ENCODE data around the gene TEX38.
A peak's percentile ranks its signal among the peaks of the same experiment; 100 is the strongest.
"Not testable (repeated sequence)": the region's sequence is repeated elsewhere in the genome, so short reads cannot be mapped to it uniquely, and the experiment has no call there.

Gene TEX38

DNA sequence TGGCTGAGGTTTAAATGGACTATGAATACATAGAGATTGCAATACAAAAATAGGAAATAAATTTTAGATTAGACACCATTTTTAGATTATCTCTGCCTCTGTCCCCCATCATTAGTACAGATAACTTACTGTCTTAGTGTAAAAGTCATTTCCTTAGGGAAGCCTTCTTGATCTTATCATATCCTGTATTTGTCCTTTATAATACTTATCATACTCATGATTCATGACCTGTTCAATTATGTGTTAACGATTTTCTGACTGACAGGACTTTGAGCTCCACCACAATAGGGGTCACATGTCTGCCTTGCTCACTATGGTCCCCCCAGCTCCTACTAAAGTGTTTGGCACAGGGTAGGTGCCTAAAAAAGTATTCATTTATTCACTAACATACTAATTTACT is 14.6 kb downstream of the TEX38 start:
- DNase-seq (ENCODE audit: insufficient read length, low spot score): no peak

DNA sequence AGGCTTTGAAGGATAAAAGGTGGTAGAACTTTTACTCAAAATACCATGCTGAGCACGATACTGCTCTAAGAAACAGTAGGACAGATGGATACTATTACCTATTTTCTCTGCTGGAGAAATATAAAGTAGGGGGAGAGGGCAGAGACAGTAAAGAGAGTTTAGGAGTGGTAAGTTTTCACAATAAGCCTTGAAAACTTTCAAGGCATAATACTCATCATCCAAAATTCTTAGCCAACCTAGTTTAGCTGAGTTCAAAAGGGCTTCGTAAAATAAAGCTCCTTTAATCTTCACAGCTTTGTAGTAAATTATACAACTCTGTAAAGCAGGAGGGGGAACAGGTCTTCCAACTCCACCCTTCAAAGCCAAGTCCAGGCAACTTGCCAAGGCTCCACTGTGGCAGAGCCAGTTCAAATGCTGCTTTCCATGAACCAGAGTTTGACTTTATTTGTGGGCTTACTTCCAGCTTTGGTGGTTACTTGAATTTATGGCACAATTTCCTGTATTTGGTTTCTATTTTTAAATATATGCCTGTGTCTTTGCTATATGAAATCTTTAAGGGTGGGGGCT is 15.5 kb downstream of the TEX38 start:
- no peak for FAIRE-seq

More for the DNA sequence above, 14.6 kb downstream of the TEX38 start:
- FAIRE-seq: no peak

DNA sequence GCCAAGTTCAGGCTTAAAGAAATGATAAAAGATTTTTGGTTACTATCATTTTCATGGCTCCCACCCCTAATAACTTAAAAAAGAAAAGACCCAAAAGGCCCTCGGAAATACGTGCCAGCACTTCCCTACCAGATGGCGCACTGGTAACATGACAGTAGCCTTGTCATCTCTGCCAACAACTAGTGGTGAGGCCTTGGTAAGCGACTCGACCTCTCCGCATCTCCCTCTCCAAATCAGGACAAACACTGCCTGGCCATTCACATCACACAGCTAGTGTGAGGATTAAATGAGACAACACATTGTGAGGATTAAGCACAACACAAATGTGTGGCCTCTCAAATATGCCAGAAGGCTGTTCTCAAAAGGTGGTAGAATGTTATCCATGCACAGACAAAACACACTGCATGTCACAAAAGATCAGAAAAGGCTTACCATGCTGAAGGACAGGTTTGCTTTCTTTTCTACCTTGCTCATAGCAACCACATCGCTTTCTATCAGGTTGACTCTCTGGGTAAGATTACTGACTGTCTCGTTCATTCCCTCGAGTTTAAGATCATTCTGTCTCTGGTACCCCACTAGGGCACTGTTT is 16.4 kb downstream of the TEX38 start:
- no peak for DNase-seq (ENCODE audit: insufficient read length, low spot score)
- FAIRE-seq: no peak

More for the DNA sequence above, 15.5 kb downstream of the TEX38 start:
- no peak for DNase-seq (ENCODE audit: insufficient read length, low spot score)

DNA sequence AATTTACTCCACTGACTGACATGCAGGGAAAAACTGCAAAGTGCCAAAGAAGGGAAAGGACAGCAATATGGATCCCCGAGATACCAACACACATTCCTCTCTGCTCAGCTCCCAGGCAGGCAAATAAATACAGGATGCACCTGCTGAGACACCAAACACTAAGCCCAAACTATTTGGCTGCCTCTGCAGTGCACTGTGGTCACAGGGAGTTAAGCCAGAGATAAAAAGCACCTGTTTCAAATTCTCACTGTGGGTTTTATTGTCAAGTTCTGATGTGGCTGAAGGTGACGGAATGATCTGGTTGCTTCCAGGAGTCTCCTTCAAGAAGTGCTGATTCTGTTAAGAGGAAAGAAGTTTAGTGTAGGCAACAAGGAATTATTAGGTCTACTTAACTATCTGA is 17.7 kb downstream of the TEX38 start:
- FAIRE-seq: no peak
- DNase-seq (ENCODE audit: insufficient read length, low spot score): no peak

DNA sequence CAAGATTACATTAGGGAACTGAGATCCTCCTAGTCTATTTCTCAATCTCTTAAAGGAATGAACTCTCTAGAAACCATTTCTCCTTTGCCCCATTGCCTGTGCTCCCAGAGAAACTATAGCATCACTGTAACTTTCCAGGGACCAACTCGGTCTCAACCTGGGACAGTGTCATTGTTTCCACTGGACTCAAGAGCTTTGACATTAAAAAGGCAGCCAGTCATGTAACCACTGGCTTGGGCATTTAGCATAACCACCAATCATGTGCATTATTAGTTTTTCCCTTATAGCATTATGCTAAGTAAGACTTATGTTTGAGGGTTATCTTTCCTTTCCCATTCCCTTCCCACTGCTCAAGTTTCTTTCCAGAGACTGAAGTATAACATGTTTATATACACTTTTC is 18.2 kb downstream of the TEX38 start:
- no peak for DNase-seq (ENCODE audit: insufficient read length, low spot score)
- FAIRE-seq: no peak

DNA sequence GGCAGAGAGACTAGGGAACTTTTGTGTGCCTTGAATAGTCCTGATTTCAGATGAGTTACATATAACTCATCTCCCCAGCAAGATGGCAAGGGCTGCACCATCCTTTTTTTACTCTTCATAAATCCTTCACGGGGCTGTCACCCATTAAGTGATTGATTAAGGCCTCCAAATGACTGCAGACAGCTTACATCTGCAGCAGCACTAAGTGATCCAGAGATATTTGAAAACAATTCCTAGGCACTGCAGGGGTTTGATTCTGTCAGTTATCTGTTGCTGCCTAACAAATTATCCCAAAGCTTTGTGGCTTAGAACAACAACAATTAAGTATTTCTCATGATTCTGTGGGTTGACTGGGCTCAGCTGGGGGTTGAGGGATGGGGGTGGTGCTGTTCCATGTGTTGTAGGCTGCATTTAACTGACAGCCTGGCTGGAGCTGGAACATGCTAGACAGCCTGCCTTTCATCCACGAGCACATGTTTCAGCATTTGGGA is 19.3 kb downstream of the TEX38 start:
- DNase-seq (ENCODE audit: insufficient read length, low spot score): no peak
- no peak for FAIRE-seq

DNA sequence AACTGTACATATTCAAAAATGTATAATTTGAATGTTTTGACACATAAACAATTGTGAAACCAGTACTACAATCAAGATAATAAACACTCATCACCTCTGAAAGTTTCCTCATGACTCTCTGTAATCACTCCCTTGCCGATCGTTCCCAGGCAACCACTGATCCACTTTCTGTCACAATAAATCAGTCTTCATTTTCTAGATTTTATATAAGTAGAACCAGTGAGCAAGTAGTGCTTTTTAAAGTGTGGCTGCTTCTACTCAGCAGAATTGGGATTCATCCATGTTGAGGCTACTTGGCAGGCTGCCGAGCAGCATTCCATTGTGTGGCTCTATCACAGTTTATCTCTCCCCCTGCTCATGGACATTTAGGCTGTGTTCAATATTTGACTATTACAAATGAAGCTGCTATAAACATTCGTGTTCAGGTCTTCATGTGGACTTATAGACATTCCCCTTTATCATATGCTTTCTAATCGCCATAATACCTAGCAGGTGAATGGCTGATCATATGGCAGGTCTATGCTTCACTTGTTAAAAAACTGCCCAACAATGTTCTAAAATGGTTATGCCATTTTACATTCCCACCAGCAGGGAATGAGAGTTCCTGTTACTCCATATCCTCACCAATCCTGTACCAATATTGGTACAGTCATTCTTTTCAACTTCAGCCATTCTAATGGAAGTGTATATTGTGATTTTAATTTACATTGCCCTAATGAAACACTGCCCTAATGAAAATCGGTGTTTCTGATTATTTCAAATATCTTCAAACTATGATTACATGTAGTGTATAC is 20.5 kb downstream of the TEX38 start:
- FAIRE-seq (no peak), DNase-seq (ENCODE audit: insufficient read length, low spot score) (no peak)

DNA sequence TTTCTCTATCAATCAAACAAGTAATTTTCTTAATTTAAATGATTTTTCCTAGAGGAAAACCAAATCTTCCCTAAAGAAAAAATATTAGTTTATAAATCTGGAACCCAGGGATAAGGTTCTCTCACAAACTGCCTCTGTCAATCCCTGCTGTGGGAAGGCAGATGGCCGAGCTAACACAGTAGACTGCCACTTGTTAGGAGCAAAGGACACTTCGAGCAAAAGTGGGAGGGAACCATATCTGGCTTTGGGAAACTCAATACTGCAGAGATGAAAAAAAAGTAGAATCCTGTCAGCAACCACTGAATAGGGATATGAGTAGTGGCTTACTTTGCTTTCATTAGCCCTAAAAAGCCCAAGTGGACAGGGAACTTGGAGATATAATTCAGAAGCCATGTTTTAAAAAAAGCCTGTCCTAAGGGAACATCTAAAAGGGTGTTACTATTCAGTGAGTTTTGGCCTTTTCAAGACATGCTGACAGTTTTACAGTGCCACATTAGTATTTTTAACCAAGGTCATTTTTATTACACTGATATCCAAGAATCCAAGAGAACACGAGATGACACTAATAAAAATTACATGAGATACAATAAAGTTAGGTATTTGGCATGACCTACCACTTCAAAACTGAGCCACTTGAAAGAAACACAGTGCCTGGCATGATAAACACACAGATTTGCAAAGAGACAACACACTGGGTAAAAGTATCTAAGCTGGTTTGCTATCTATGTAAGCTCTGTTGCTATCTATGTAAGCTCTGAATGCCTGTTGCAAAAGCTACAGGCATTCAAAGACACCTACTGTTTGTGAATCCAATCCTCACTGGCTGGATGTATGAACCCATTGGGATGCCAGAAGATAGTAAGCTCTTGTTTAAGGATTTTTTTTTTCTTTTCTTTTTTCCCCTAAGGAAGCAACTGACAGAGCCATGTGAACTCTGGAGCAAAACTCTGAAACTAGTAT is 21.4 kb downstream of the TEX38 start:
- DNase-seq (ENCODE audit: insufficient read length, low spot score) (no peak), FAIRE-seq (no peak)

DNA sequence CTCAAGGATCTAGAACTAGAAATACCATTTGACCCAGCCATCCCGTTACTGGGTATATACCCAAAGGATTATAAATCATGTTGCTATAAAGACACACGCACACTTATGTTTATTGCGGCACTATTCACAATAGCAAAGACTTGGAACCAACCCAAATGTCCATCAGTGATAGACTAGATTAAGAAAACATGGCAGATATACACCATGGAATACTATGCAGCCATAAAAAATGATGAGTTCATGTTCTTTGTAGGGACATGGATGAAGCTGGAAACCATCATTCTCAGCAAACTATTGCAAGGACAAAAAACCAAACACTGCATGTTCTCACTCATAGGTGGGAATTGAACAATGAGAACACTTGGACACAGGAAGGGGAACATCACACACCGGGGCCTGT is 23.0 kb downstream of the TEX38 start:
- not testable (repeated sequence) for DNase-seq (ENCODE audit: insufficient read length, low spot score); FAIRE-seq

DNA sequence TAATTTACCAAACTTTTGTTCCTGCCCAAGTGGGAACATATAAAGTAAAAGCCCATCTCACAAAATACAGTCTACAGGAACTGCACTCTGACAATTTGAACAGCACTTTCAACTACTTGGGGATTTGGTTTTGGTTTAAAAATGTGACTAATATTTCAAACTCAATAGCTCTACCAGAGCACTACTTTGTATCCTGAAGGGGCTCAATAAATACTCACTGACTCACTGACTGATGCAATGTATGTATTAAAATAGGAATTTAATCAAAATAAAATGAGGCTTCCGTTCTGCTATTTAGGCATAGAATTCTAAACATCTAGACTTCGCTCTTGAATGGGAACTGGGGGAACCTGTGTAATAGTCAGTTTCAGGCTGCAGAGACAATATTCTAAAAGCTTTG is 25.4 kb downstream of the TEX38 start:
- FAIRE-seq (no peak), DNase-seq (ENCODE audit: insufficient read length, low spot score) (no peak)

DNA sequence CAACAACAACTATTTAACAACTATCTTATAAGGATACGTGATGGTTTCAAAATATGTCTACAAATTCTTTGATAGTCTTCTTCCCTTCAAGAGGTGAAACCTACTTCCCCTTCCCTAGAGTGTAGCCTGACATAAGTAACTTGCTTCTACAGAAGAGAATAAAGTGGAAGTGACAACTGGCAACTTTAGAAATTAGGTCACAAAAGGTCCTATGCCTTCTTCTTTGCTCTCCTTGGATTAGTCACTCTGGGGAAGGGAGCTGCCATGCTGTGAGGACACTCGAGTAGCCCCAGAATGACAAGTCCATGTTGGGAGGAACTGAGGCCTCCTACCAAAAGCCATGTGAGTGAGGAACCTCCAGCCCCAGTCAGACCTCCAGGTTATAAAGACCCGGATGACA is 28.0 kb downstream of the TEX38 start:
- FAIRE-seq (no peak), DNase-seq (ENCODE audit: insufficient read length, low spot score) (no peak)

DNA sequence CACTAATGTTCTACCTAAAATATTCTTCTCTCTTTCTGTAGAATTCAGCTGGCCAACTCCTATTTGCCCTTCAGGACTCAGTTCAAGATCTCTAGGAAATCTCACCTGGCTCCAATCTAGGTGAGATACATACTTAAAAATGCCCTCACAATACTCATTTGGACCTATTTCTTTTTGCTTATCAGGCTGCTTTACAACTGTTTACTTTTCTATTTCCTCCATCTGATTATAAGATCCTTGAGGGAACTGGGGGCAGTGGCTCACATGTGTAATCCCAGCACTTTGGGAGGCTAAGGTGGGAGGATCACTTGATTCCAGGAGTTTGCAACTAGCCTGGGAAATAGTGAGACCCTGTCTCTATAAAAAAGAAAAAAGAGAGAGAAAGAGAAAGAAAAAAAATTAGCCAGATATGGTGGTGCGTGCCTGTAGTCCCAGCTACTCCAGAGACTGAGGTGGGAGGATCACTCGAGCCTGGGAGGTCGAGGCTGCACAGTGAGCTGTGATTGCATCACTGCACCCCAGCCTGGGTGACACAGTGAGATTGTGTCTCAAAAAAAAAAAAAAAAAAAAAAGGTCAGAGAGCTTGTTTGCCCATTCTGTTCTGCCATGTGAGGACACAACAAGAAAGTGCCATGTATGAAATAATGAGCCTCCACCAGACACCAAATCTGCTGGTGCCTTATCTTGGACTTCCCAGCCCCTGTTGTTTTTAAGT is 32.4 kb downstream of the TEX38 start:
- no peak for FAIRE-seq
- no peak for DNase-seq (ENCODE audit: insufficient read length, low spot score)

DNA sequence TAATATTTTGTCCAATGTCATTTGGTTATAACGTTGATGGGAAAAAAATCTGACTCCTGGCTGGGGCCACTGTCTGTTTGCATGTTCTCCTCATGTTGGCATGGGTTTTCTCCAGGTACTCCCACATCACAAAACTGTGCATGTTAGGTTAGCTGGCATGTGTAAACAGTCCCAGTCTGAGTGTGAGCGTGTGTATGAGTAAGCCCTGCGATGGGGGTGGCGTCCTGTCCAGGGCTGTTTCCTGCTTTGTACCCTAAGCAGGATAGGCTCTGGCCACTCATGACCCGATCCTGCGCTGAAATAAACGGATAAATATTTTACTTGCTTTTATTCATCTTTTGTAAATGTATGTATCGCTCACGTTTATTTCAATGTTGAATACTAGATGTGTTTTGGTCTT is 33.8 kb downstream of the TEX38 start:
- DNase-seq (ENCODE audit: insufficient read length, low spot score): no peak
- no peak for FAIRE-seq

DNA sequence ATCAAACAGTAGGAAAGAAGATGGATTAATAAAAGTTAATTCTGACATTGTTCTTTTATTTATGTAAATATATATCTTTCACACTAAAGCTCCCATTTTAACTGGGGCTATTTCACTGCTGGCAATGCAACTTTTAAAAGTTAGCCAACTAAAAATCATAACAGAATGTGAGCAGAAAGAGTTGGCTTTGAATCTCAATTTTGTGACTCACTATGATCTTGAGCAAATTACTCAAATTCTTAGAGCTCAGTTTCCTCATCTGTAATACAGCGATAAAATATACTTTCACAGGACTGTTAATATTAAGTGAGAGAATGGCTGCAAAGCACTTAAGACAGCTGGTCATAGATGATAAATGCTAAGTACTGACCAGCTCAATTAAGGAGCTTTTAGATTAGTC is 36.5 kb downstream of the TEX38 start:
- FAIRE-seq (no peak), DNase-seq (ENCODE audit: insufficient read length, low spot score) (no peak)

DNA sequence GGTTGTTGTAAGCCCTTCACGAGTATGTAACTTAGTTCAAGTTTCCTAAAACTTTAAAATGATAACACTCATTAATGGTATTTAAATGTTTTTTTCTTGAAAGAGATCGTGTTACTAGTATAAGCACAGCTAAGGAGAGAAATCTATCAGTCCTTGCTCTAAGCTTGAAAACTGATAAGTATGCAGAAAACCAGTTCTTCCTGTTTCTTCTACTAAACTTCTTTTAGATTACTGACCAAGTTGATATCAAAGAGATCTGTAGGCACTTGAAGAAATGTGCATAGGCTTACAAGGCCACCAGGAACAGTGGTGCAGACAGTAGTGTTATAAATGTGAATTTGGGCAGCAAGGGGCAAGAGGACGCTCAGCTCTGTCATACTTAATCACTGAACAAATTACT is 43.3 kb downstream of the TEX38 start:
- no peak for DNase-seq (ENCODE audit: insufficient read length, low spot score)
- FAIRE-seq: no peak

DNA sequence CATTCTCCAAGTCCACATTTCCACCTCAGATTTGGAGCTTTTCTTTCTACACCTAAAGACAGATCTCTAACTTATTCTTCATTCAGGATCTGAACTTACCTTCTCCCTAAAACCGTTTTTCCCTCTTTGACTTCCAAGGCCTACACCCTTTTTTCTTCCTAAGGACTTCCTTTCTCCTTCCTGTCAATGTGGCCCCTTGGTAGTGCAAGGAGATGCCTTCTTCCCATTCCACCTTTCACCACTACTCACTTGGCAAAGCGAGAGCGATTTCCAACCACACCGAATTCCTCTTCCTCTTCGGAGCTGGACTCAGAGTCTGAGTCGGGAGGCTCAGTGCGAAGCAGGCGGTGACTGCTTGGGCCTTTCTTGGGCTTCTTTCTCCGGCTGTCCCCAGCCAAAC is 46.0 kb downstream of the TEX38 start:
- DNase-seq (ENCODE audit: insufficient read length, low spot score) (no peak), FAIRE-seq (peak; percentile 21)

DNA sequence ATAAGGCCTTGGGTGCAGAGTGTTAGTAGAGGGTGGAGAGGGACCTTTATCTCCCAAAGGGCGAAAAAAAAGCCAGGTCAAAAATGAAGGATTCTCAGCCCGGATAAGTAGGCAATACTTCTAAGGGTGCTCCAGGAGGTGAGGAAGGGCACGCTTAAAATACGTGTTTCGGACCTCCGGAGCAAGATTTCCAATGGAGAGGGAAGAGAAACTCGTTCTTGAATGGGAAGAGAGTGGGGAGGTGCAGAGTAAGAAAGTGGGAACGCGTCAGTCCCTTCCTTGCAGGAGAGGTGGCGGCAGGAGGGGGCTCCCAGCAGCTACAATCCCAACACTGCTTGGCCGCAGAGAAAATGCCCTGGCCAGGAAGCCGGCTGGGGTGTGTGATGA is 46.7 kb downstream of the TEX38 start:
- no peak for DNase-seq (ENCODE audit: insufficient read length, low spot score)
- FAIRE-seq: peak; percentile 68

DNA sequence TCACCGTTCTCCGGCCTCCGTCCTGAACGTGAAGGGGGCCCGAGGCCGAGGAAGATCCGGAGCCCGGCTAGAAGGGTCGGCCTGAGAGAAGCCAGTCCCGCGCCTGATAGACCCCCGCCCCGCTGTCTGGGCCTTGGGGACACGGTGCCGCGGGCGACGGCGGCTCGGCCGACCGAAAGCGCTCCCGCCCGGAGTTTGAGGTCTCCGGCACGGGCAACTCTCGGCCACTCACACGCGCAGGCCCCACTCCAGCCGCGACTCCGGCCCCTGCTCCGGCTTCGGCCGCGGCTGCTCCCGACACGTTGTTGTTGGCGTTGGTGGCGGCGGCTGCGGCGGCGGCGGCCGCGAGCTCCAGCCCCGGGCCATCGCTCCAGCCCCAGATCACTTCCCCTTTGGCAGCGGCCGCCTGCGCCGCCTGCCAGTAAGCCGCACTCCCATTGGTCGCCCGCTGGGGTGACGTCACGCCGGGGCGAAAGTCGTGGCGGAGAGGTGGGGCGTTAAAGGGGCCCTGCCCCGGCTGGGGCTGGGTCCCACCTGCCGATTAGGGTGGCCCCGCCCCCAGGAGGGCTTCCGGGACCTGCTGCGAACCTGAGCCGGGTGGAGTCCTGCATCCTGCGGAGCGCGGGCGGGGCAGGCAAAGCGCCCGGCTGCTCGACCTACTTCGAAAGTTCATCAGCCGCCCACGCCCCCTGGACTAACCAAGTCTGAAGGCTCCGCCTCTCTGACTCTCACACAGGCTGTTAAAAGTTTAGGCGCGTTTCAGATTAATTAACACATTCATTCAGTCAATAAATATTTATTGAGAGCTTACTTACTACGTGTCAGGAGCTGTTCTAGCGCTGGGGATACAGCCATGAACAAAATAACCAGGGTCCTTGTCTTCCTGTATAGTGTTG is 47.3 kb downstream of the TEX38 start, which contains the start of gene EFCAB14:
Gene EFCAB14, minus strand, starts transcription at position 388 of the 896 bp plus-strand sequence. CDS start 1,027 bp downstream, outside the sequence.
- peak; percentile 90 for DNase-seq (ENCODE audit: insufficient read length, low spot score)
- peak; percentile 98 for FAIRE-seq

DNA sequence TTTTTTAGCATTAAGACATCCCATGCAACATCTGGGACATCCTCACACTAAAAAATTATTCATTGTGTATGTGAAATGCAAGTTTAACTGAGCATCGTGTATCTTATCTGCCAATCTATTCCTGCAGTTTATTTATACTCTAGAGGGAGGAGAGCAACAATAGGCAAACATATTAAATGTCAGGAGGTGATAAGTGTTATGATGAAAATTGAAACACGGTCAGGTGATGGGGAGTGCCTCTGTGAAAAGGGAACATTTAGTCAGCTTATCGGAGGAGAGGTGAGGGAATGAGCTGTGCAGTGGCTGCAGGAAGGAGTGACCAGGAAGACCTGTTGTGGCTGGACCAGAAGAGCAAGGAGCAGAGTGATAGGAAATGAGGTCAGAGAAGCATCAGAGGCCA is 48.0 kb downstream of the TEX38 start:
- no peak for FAIRE-seq
- no peak for DNase-seq (ENCODE audit: insufficient read length, low spot score)

All from GM19239 (cell line).